Endometrial microvascular endothelial cells (primary cell): ENCODE measurements around the gene TSPYL1. TPM values are rescaled to one million over a fixed set of nuclear protein-coding genes. Genes with fewer than 3 reads are reported as not detected.

Experiments
- in situ Hi-C: cut with HindIII; loops from 2 replicates; pipeline ENCODE4 v1.10.0; 2017; ENCODE audit warnings: low sequenced_read_pairs, low pct_unique_long_range_greater_than_20kb; ENCODE audit errors: inconsistent ontology term
- total RNA-seq: library from RNA; depleted of rRNA; stranded (reverse); fragments of >200 nt; gene quantifications from one replicate; pipeline ENCODE4 v1.2.3, GENCODE V29; 2015; ENCODE audit errors: inconsistent ontology term

The TSPYL1 gene
- total RNA-seq, 1 donor from 2014 or later, result 59.1 TPM

DNA sequence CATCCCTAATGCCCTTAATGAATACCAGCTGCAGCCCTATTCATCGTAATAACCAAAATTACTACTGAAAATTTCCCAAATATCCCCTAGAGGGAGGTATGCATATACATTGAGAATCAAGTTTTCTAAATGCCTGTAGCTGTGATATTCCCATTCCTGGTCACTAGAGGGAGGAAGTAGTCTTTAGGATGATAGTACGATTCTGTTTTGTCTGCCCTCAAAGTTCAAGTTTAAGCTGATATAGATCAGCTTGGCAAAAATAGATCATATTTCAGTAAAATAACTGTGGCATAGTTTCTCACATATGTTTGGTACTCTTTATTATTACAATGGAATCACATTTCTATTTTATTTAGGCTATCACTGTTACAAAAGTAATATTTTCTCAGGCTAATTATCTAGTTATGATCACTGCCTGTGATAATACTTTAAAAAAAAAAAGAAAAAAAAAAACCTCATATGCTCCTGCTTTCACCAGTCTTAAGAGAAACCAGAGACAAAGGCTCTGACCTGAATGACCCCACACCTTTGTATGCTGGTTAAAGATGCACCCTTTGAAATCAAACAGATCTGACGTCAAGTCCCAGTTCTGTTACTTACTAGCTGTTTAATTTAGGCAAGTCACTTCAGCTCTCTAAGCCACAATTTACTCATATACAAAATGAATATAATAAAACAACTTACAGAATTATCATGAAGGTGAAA lies 11.0 kb downstream of the TSPYL1 start:
- in situ Hi-C loops, result no loop called here

- in situ Hi-C loops, result no loop called here
Observed at GRCh38 chr6:116267836-116268588, 11.7 kb downstream of the TSPYL1 start.

- in situ Hi-C loops, result no loop called here
Observed at GRCh38 chr6:116266803-116267202, 12.9 kb downstream of the TSPYL1 start.

- in situ Hi-C loops, result no loop called here
Observed at GRCh38 chr6:116265041-116265829, 14.5 kb downstream of the TSPYL1 start.

DNA sequence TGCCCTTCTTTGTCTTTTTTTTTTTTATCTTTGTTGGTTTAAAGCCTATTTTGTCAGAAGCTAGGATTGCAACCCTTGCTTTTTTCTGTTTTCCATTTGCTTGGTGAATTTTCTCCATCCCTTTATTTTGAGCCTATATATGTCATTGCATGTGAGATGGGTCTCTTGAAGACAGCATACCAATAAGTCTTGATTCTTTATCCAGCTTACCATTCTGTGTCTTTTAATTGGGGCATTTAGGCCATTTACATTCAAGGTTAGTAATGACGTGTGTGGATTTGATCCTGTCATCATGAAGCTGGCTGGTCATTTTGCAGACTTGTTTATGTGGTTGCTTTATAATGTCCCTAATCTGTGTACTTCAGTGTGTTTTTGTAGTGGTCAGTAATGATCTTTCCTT lies 16.4 kb downstream of the TSPYL1 start:
- in situ Hi-C loops, result no loop called here

DNA sequence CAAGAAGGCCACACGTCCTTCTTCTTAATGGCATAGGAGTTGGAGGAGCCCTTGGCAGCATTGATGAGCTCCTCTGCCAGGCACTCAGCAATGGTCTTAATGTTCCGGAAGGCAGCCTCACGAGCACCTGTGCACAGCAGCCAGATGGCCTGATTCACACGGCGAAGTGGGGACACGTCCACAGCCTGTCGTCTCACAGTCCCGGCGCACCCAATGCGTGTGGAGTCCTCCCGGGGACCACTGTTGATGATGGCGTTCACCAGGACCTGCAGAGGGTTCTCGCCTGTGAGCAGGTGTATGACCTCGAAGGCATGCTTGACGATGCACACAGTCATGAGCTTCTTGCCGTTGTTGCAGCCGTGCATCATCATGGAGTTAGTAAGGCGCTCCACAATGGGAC lies 21.2 kb downstream of the TSPYL1 start:
- in situ Hi-C loops, result no loop called here

- in situ Hi-C loops, result no loop called here
Observed at GRCh38 chr6:116256694-116257093, 23.0 kb downstream of the TSPYL1 start.

DNA sequence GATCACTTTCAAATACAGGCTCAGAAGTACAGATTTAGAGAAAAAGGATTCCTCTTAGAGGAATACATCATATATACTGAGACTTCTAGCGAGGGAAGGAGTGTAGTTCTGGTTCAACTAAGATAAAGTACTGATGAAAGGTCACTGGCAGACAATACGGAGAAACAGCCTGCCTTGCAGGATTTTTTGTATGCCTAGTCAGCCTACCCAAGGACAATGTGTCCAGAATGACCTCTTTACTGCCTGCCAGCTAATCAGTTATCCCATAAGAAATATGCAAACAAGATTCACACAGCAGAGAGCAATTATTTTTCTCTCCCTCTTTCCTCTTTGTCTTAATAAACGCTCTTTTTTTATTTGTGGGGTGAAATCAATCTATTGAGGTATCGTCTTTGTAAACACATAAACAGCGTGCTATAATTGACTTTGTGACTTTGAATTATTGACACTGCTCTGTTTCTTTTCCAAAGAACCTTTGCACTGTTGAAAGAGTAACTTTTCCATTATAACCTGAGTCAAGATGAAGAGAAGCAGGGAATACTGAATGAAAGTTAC lies 24.4 kb downstream of the TSPYL1 start:
- in situ Hi-C loops, result no loop called here

DNA sequence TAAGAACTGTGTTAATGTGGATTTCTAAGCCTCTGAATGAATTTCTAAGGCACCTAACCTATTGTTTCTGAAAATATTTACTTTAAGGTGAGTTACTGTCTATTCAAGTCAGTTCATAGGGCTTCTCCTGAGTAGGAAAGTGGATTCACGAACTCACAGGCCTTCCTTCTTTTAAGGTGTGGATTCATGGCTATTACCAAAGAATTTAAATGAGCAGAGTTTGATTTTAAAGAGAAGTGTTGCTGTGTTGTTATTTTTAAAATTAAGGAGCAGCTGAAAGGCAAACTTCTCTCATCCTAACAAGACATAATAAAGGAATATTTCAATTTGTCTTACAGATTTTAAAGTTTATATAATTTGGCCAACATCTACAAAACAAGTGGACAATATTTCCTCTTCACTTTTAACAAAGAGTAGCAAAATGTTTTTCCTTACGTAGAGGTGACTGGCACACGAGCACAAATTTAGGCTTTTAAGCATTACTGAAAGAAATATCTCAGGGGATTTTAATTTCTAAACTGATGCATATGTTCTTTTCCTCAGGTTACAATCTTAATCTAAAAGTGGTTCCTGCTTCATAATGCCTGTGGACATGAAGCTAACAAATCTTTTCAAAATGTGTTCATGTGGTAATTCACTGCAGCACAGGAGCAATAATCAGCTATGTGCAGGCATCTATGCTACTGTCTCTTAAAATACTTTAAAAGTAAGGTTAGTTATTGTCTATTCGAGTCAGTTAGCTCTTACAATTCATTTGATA lies 25.3 kb downstream of the TSPYL1 start:
- in situ Hi-C loops, result no loop called here

DNA sequence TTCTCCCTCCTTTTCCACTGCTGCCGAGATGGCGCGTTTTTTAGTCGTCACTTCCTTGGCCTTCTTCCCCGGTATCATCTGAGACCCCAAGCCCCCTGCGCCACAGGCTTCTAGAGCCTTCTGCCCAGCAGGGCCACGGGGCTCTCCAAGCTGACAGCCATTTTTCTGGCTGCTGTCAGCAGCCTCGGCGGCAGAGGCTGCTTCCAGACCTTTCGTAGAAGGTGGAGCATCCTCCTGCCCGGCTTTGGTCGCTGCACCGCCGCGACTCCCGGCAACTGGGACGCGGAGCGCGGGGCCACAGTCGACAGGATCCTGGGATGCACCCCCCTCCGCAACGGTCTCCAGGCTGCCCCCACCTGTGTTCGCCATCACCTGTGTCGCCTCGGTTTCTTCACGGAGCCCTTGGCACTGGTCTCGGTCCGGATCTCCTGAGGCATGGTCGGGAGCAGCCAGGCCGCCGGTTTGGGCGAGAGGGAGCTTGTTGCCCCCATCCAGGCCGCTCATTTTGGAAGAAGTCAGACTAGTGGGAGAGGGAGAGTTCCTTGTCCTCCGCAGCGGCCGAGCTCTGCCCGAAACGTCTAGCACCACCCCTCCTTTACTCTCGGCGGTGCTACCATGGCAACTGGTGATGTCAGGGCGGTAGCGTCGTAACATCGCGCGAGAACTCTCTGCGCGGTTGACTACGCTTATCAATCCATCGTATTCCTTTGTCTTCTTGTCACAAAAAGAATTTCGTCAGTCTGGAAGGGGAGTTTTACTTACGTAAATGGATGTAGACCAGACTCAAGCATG lies 26.0 kb downstream of the TSPYL1 start, which contains the start of gene TSPYL4:
TSPYL4 (minus strand) TSS at position 571 of the 792 bp plus-strand sequence; CDS start at position 504, 67 bp downstream.
- in situ Hi-C loops, result no loop called here

DNA sequence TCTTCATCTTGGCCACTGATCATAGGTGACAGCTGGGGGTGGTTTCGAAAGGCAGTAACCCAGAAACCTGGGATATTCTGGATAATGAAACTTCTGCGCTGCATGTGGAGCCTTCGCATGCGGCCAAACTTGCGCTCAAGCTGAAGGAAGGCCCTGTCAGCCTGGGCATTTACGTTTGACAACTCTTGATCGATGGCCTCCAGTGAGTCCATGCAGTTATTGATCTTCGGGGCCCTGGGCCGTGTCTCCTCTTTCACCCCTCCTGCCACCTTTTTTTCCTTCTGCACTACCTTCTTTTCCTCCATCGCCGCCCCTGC lies 26.6 kb downstream of the TSPYL1 start:
- in situ Hi-C loops, result no loop called here

- in situ Hi-C loops, result no loop called here
Observed at GRCh38 chr6:116251568-116252384, 28.0 kb downstream of the TSPYL1 start.

- in situ Hi-C loops, result no loop called here
Observed at GRCh38 chr6:116248577-116248976, 31.2 kb downstream of the TSPYL1 start.

DNA sequence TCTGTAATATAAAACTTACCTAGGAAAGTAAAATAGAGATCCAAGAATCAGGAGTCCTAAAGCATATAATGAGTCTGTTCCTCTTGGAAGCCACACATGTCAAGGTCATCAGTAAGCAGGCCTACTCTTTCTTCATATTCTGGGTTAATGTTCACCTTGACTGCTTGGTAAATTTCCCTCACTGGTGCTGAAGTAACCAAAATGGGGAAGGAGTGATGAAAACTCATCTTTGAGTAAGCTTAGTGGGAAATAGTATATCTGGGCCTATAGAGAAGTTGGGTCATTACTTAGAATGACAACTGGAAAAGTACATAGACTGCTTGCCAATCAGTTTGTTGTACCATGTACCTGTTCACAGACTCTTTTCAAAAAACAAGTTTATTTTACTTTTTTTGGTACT lies 32.4 kb downstream of the TSPYL1 start:
- in situ Hi-C loops, result no loop called here

DNA sequence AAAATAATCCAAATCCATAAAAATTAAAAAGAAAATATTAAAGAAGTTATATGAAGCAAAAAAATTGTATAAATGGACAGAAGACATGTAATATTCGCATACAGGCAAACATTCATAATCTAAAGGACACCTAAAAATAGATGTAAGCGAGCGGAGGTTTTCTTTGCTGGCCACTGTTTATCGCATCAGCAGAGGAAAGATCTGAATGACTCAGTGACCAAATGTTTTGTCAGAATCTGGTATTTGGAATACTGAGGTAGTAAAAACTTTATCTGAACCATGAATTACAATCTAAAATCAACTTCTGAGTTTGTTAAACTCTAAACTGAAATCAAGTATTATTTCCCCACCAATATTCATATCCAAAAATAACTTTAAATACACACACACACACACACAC lies 33.6 kb downstream of the TSPYL1 start:
- in situ Hi-C loops, result no loop called here

- in situ Hi-C loops, result no loop called here
Observed at GRCh38 chr6:116244284-116244683, 35.4 kb downstream of the TSPYL1 start.

- in situ Hi-C loops, result no loop called here
Observed at GRCh38 chr6:116239856-116240255, 39.9 kb downstream of the TSPYL1 start.
